Heart right ventricle (tissue), 16 donors: ENCODE data around the gene CYP27A1. TPM values are rescaled to one million over a fixed set of nuclear protein-coding genes. Genes with fewer than 3 reads are reported as not detected.
A peak's percentile ranks its signal among the peaks of the same experiment; 100 is the strongest.

Experiments used
- ATAC-seq, 8 donors: fragments of 200-7000 bp; cut with Tn5 transposase; one replicate each; pipeline ENCODE4 v1.9.1; 2020; ENCODE audit warnings: mild to moderate bottlenecking in 8 of 8, moderate library complexity in 8 of 8, moderate number of reproducible peaks in 1 of 8
- DNase-seq, 2 donors: peaks; one replicate each; pipeline ENCODE4 v3.0.0-alpha.2; 2020
- H3K27ac ChIP-seq, 10 donors: fragments of 200-600 bp; sonication (generic) in 2 of 10; one replicate each; pipeline versions ENCODE4 v1.5.0 to v1.8.0; 2020 to 2022; ENCODE audit warnings: mild to moderate bottlenecking in 3 of 10
- H3K27me3 ChIP-seq, 7 donors: fragments of 200-600 bp; one replicate each; pipeline ENCODE4 v1.8.0; 2021 to 2022; ENCODE audit warnings: mild to moderate bottlenecking in 2 of 7
- H3K36me3 ChIP-seq, 9 donors: fragments of 200-600 bp; sonication (generic) in 1 of 9; one replicate each; pipeline versions ENCODE4 v1.5.0 to v1.8.0; 2020 to 2022; ENCODE audit warnings: mild to moderate bottlenecking in 2 of 9
- H3K4me1 ChIP-seq, 9 donors: fragments of 200-600 bp; sonication (generic) in 1 of 9; one replicate each; pipeline versions ENCODE4 v1.5.0 to v1.8.0; 2020 to 2022; ENCODE audit warnings: mild to moderate bottlenecking in 4 of 9
- H3K4me3 ChIP-seq, 10 donors: fragments of 200-600 bp; sonication (generic) in 2 of 10; one replicate each; pipeline versions ENCODE4 v1.5.0 to v1.8.0; 2020 to 2022; ENCODE audit warnings: mild to moderate bottlenecking in 7 of 10, moderate library complexity in 2 of 10
- H3K9me3 ChIP-seq, 11 donors: fragments of 200-600 bp in 10 of 11; sonication (generic) in 2 of 11; one replicate each; pipeline versions ENCODE4 v1.5.0 to v1.8.0; 2013 to 2022; ENCODE audit warnings: mild to moderate bottlenecking in 2 of 11, control low read depth in 1 of 11, moderate library complexity in 1 of 11
- WGBS, 2 donors: extraction: QIAGEN DNeasy Blood & Tissue Kit; methylation state at CpG; one replicate each; pipeline ENCODE4 v1.1.7; 2013; ENCODE audit warnings: inconsistent platforms in 1 of 2; 5-methylcytosine and 5-hydroxymethylcytosine counted together
- intact Hi-C, 10 donors: fragments of 100-400 bp; cut with DNase I; formaldehyde crosslinking; loops; one replicate each; pipeline versions ENCODE4 v1.11.1 to v1.14.2; 2022
- polyA plus RNA-seq, 2 donors: library from polyadenylated mRNA; stranded (reverse); fragments of 200-250 nt; gene quantifications; one replicate each; pipeline ENCODE4 v1.2.3, GENCODE V29; 2013
- total RNA-seq, 10 donors: library from RNA; stranded (reverse); fragmentation: NEBNext Ultra II Directional in 3 of 10; extraction: Animal tissue kit (Norgen Biotek cat#: 25700) in 3 of 10; gene quantifications; one replicate each; pipeline versions ENCODE4 v1.2.1 to v1.2.4, GENCODE V29; 2021 to 2023
- TF ChIP-seq, protein P1 (sequence below), 9 donors: fragments of 200-600 bp; sonication (generic) in 2 of 9; IDR thresholded peaks; one replicate each; pipeline versions ENCODE4 v1.5.0 to v1.8.0; 2021 to 2022; ENCODE audit warnings: antibody characterized with exemption in 9 of 9, mild to moderate bottlenecking in 5 of 9, moderate library complexity in 1 of 9
- donor health status: Arrhythmogenic right ventricular cardiomyopathy.
- donor health status: ischemic (EF 13 %, LVEDD 7.1; RV severe dilation, severe dysfunction).
- donor health status: healthy with polysubstance abuse.
- donor health status: DM: no; HTN: yes; CAD: no.
- donor health status: DM: no; HTN: no; CAD: no.
- donor health status: ischemic (EF 25% LVEDD 6.9; RV normal size, moderate dysfunction).
- donor health status: ischemic (EF 25% LVEDD 5.7; RV mildly dilated, moderate dysfunction).
- donor health status: healthy.
- donor health status: DM: yes; HTN: yes; CAD: no.
- donor health status: Ischemic cardiomyopathy.
- donor health status: ischemic (EF 35%, LVEDD 5.7; RV mildly dilated, moderate dysfunction).
- donor health status: nonischemic (EF 11% LVEDD 7.7; RV severe dilation, severe dysfunction).
- donor health status: DM: yes; HTN: yes; CAD: no.
- donor health status: PGD.
- donor health status: ischemic (EF 29% LVEDD 5.4; RV normal size, mild dysfunction).
- donor health status: nonischemic (EF 23%, LVEDD 6.1; RV moderate dilation, normal function).

CYP27A1 gene
- total and polyA plus RNA-seq, 12 donors = 3.7 to 12.8 (median 7.6) TPM

DNA sequence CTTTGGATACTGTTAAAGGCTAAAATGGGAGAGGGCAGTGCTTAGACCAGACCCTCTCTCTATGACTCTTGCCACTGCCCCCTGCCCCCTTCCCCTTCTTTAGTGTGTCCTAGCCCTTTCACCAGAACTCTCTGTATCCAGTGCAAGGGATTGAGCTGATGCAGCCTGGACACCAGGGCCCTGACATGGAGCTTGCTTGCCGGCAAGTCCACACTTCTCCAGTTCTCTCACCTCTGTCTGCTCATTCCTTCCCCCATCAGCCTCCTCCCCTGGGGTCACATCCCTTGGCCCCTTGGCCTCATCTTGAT, 76.1 kb downstream of the CYP27A1 start:
- Histone ChIP-seq H3K4me3 (no peak overlapping the region), H3K36me3 (no peaks in the 10 kb centered on the region), H3K27me3 (peaks cover 8 to 98% (median 83%) of the 10 kb centered on the region in 7 donors), H3K4me1 (peaks cover 5 to 32% (median 16%) of the 10 kb centered on the region in 9 donors), H3K27ac (no peak overlapping the region), H3K9me3 (no peaks in the 10 kb centered on the region)
- TF ChIP-seq, protein P1, sequence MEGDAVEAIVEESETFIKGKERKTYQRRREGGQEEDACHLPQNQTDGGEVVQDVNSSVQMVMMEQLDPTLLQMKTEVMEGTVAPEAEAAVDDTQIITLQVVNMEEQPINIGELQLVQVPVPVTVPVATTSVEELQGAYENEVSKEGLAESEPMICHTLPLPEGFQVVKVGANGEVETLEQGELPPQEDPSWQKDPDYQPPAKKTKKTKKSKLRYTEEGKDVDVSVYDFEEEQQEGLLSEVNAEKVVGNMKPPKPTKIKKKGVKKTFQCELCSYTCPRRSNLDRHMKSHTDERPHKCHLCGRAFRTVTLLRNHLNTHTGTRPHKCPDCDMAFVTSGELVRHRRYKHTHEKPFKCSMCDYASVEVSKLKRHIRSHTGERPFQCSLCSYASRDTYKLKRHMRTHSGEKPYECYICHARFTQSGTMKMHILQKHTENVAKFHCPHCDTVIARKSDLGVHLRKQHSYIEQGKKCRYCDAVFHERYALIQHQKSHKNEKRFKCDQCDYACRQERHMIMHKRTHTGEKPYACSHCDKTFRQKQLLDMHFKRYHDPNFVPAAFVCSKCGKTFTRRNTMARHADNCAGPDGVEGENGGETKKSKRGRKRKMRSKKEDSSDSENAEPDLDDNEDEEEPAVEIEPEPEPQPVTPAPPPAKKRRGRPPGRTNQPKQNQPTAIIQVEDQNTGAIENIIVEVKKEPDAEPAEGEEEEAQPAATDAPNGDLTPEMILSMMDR (IDR thresholded peaks at IDR 0.05) = no peak
- ATAC-seq (no peak), DNase-seq (no peak)
- intact Hi-C loops = loop anchor here in 2 of 10 donors (10.0 kb wide), 1 partner anchor 297 kb away; no protein-coding TSS in a partner anchor
- 0 to 34% methylated on average over 1 of the region's 1 CpG for WGBS, 2 donors

DNA sequence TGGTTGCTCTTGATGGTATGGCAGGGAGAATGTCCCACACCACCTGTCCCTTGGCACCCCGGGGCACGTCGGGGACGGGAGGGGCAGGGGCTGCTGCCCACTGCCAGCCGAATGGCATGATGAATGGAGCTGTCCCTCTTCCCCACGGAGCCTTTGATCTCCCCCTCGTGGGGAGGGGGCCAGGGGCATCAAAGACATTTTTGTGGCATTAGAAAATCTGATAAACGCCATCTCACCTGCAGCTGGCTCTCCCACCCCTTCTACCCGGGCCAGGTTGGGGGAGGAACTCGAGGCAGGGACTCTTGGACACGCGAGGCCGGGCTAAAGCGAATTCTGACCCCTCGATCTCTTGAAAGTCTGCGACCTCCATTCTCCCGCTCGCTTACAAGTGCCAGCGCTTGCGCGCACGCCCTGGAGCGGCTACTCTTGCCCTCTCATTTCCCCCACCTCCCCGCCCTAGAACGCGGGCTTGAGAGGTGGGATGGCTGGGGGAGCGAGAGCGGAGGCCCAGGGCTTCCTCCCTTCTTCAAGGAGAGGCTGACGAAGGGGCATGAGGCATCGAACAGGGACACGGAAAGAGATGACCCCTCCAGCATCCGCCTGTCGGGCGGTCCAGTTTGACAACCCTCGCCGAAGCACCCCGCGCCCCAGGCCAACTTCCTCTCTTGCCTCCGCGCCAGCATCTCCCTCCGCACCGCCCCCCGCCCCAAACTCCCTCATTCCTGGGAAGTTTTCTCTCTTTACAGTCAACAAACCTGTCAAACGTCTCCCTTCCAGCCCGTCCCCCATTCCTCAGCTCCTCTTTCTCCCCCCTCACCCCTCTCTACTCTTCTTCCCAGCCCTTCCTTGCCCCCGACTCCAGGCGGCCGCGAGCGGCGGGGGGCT, 77.0 kb downstream of the CYP27A1 start:
- H3K4me1 ChIP-seq = peaks cover 5 to 32% (median 16%) of the 10 kb centered on the region in 9 donors
- H3K27me3 ChIP-seq = peaks cover 8 to 98% (median 84%) of the 10 kb centered on the region in 7 donors
- H3K9me3 ChIP-seq = no peaks in the 10 kb centered on the region
- ATAC-seq = no peak
- no peaks in the 10 kb centered on the region for H3K36me3 ChIP-seq
- H3K4me3 ChIP-seq = peak overlapping the region in 9 of 10 donors; percentile 24 to 54 (median 44)
- H3K27ac ChIP-seq = no peak overlapping the region
- 8 to 13% methylated on average over 51 of the region's 51 CpGs for WGBS, 2 donors
- TF ChIP-seq, protein P1 (IDR thresholded peaks at IDR 0.05) = no peak
- no peak for DNase-seq
- intact Hi-C loops = loop anchor here in 2 of 10 donors (10.0 kb wide), 1 partner anchor 296 kb away; no protein-coding TSS in a partner anchor

DNA sequence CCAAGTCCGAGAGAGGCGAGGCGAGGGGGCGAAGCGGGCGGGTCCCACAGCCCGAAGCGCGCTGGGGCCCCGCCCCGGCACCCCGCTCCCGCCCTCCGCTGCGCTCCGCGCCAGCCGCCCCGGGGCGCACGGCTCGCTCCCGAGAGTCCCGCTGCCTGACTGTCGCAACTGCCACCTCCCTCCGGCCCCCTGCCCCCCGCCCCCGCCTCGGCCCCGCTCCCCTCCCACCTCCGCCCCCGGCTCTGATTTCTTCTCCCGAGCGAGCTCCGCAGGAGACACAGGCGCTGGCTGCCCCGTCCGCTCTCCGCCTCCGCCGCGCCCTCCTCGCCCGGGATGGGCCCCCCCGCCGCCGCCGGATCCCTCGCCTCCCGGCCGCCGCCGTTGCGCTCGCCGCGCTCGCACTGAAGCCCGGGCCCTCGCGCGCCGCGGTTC, 77.6 kb downstream of the CYP27A1 start, which contains the start of gene WNT6:
WNT6 (plus strand) TSS at position 250 of the 432 bp plus-strand sequence. CDS start 233 bp downstream, outside the sequence.
- DNase-seq = no peak
- peak within 1 kb of the TSS in 3 of 10 donors; percentile 19 to 39 (median 19) for H3K27ac ChIP-seq
- H3K36me3 ChIP-seq = no peaks in the 10 kb centered on the region
- TF ChIP-seq, protein P1 (IDR thresholded peaks at IDR 0.05) = no peak
- H3K4me3 ChIP-seq = peak within 1 kb of the TSS; percentile 24 to 54 (median 42)
- peaks cover 5 to 32% (median 16%) of the 10 kb centered on the region in 9 donors for H3K4me1 ChIP-seq
- intact Hi-C loops = loop anchor here in 2 of 10 donors (10.0 kb wide), 1 partner anchor 295 kb away; no protein-coding TSS in a partner anchor
- WGBS, 2 donors = 0 to 1% methylated on average over 46 to 64 of the region's 64 CpGs
- peak in 2 of 8 donors; percentile 15 to 29 for ATAC-seq
- no peaks in the 10 kb centered on the region for H3K9me3 ChIP-seq
- H3K27me3 ChIP-seq = peaks cover 8 to 98% (median 85%) of the 10 kb centered on the region in 7 donors

DNA sequence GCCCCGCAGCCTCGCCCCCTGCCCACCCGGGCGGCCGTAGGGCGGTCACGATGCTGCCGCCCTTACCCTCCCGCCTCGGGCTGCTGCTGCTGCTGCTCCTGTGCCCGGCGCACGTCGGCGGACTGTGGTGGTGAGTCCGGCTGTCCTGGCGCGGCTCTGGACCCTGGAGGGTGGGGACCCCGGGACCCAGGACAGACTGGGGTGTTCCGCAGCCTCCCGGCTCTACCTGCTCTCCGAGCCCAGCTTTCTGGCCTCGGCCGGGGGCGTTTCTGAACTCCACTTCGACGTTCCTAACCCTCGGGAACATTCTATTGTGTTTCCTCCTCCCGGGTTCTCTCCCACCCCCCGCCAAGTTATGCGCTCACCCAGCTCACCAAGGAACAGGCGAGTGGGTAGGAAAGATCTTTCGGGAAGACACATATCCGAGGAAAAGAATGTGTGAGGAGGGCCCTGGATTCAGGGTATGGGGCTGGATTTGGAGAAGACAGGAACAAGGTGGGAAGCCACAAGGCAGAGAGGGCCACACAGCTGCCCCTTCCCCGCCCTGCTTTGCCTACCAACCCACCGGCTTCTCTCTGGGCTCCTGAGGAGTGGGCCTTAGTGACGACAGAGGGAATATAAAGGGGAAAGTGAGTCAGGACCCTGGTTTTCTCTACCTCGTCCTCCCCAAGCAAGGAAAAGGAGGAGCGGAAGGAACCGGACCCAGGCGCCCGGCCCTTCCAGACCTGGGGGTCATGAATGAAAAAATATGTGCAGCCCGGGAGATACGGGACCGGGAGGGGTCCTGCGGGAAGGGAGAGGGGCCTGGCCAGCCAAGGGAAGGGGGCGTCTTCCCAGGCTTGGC, 78.3 kb downstream of the CYP27A1 start:
- ATAC-seq (no peak), DNase-seq (no peak)
- peak overlapping the region in 3 of 10 donors; percentile 19 to 39 (median 19) for H3K27ac ChIP-seq
- peaks cover 8 to 97% (median 85%) of the 10 kb centered on the region in 7 donors for H3K27me3 ChIP-seq
- WGBS, 2 donors = 1 to 3% methylated on average over 47 of the region's 47 CpGs
- no peaks in the 10 kb centered on the region for H3K9me3 ChIP-seq
- H3K36me3 ChIP-seq = no peaks in the 10 kb centered on the region
- H3K4me1 ChIP-seq = peaks cover 5 to 32% (median 16%) of the 10 kb centered on the region in 9 donors
- intact Hi-C loops = loop anchor here in 2 of 10 donors (10.0 kb wide), 1 partner anchor 295 kb away; no protein-coding TSS in a partner anchor
- peak overlapping the region; percentile 24 to 54 (median 42) for H3K4me3 ChIP-seq
- TF ChIP-seq, protein P1 (IDR thresholded peaks at IDR 0.05) = no peak
